Measurements from ENCODE around the gene TMEM208. TPM values are rescaled to one million over a fixed set of nuclear protein-coding genes. Genes with fewer than 3 reads are reported as not detected.
A peak's percentile ranks its signal among the peaks of the same experiment; 100 is the strongest.

The TMEM208 gene
- total and polyA plus RNA-seq, 2 of the 13 experiments (the other 11 are each of a cell fraction or from before 2014, with no cell fraction given) = 58.8 to 72.9 TPM

DNA sequence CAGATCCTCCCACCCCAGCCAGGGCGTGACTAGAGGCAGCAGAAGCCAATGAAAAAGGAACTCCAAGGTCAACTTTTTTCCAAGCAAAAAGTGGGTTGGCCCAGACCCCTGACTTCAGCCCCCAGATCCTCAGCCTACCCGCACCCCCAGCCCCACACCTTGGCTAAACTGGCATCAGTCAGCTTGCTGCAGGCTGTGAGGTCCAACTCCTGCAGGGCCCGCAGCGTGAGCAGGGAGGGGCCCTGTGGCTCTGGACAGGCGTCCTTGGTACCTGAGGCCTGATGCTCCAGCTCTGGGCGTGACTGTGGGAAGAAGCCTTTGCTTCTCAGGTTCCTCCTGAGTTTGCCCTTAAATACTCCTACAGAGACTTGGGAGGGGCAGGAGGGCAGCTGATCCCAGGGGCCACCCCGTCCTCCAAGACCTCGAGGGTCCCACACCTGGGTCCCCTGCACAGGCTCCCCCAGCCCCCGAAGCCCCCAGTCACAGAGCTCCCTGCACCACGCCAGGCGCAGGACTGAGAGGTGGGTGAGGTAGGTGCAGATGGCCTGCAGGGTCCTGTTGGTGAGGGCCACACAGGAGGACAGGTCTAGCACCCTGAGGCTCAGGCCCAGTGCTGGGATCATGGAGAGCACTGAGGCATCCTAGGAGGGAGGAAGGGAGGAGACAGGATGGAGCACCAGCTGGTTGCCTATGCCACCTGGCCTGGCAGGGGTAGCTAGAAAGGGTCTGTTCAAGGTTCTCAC lies 18.6 kb upstream of the TMEM208 start:
- CTCF ChIA-PET (ENCODE audit: low intra/inter-chr PET ratio, low total read pairs) = no interaction called here
- H3K9ac ChIP-seq (ENCODE audit: insufficient read depth, low read depth, low read length) = no peak overlapping the region
- in situ Hi-C loops (cut with HindIII; ENCODE audit: extremely low pct_ligation_motif_present, low pct_unique_long_range_greater_than_20kb) = no loop called here

More for the DNA sequence above, 18.6 kb upstream of the TMEM208 start:
- no peak overlapping the region for H3K4me3 ChIP-seq (replicated peaks in 1 of 3; ENCODE audit: insufficient read depth in 1 of 3, low read depth in 2 of 3, low read length in 3 of 3)
- intact Hi-C loops (cut with micrococcal nuclease; ENCODE audit: unreplicated experiment) = no loop called here
- TF ChIP-seq ZSCAN29 (CRISPR knock-in tag; conservative IDR thresholded peaks at IDR 0.05) (0 out of 2 replicates have a peak, but pooled peaks have one; percentile 3), ZNF263 (CRISPR knock-in tag; IDR thresholded peaks at IDR 0.05) (0 out of 2 replicates have a peak, but pooled peaks have one; percentile 25), ZNF546 (CRISPR knock-in tag; conservative IDR thresholded peaks at IDR 0.05) (0 out of 2 replicates have a peak, but pooled peaks have one; percentile 11)
- TF ChIP-seq, protein P1, sequence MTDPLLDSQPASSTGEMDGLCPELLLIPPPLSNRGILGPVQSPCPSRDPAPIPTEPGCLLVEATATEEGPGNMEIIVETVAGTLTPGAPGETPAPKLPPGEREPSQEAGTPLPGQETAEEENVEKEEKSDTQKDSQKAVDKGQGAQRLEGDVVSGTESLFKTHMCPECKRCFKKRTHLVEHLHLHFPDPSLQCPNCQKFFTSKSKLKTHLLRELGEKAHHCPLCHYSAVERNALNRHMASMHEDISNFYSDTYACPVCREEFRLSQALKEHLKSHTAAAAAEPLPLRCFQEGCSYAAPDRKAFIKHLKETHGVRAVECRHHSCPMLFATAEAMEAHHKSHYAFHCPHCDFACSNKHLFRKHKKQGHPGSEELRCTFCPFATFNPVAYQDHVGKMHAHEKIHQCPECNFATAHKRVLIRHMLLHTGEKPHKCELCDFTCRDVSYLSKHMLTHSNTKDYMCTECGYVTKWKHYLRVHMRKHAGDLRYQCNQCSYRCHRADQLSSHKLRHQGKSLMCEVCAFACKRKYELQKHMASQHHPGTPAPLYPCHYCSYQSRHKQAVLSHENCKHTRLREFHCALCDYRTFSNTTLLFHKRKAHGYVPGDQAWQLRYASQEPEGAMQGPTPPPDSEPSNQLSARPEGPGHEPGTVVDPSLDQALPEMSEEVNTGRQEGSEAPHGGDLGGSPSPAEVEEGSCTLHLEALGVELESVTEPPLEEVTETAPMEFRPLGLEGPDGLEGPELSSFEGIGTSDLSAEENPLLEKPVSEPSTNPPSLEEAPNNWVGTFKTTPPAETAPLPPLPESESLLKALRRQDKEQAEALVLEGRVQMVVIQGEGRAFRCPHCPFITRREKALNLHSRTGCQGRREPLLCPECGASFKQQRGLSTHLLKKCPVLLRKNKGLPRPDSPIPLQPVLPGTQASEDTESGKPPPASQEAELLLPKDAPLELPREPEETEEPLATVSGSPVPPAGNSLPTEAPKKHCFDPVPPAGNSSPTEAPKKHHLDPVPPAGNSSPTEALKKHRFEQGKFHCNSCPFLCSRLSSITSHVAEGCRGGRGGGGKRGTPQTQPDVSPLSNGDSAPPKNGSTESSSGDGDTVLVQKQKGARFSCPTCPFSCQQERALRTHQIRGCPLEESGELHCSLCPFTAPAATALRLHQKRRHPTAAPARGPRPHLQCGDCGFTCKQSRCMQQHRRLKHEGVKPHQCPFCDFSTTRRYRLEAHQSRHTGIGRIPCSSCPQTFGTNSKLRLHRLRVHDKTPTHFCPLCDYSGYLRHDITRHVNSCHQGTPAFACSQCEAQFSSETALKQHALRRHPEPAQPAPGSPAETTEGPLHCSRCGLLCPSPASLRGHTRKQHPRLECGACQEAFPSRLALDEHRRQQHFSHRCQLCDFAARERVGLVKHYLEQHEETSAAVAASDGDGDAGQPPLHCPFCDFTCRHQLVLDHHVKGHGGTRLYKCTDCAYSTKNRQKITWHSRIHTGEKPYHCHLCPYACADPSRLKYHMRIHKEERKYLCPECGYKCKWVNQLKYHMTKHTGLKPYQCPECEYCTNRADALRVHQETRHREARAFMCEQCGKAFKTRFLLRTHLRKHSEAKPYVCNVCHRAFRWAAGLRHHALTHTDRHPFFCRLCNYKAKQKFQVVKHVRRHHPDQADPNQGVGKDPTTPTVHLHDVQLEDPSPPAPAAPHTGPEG (CRISPR knock-in tag; IDR thresholded peaks at IDR 0.05) = 0 out of 2 replicates have a peak, but pooled peaks have one; percentile 8
- TF ChIP-seq, protein P2, sequence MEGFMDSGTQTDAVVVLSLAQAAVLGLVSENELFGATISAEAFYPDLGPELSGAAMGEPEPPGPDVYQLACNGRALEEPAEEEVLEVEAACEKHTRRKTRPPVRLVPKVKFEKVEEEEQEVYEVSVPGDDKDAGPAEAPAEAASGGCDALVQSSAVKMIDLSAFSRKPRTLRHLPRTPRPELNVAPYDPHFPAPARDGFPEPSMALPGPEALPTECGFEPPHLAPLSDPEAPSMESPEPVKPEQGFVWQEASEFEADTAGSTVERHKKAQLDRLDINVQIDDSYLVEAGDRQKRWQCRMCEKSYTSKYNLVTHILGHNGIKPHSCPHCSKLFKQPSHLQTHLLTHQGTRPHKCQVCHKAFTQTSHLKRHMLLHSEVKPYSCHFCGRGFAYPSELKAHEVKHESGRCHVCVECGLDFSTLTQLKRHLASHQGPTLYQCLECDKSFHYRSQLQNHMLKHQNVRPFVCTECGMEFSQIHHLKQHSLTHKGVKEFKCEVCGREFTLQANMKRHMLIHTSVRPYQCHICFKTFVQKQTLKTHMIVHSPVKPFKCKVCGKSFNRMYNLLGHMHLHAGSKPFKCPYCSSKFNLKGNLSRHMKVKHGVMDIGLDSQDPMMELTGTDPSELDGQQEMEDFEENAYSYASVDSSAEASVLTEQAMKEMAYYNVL (CRISPR knock-in tag; IDR thresholded peaks at IDR 0.05; ENCODE audit: borderline replicate concordance) = no peak
- WGBS (ENCODE audit: low lambda C conversion rate) = 72% methylated on average over 10 of the region's 11 CpGs
- H3K9me3 ChIP-seq (ENCODE audit: low read length) = no peaks in the 10 kb centered on the region
- peaks cover 60% of the 10 kb centered on the region for H3K4me1 ChIP-seq (ENCODE audit: insufficient read depth, low read length)
- H3K27me3 ChIP-seq (ENCODE audit: control insufficient read depth in 1 of 2, insufficient read depth in 2 of 2, low read length in 2 of 2) = no peaks in the 10 kb centered on the region
- FAIRE-seq = no peak
- no peak for ATAC-seq
- H4K20me1 ChIP-seq (ENCODE audit: insufficient read depth, low read length) = no peaks in the 10 kb centered on the region
- H3K27ac ChIP-seq (ENCODE audit: extremely low read length, insufficient read depth, low read length) = no peak overlapping the region
- H3K79me2 ChIP-seq (ENCODE audit: insufficient read depth, low read length) = no peaks in the 10 kb centered on the region
- H3K4me2 ChIP-seq (ENCODE audit: low read depth, low read length) = no peak overlapping the region
- DNase-seq (ENCODE audit: low spot score) = no peak
- POLR2A ChIA-PET = interaction anchor here (0.8 to 3.0 kb wide), 9 partner anchors 10 to 38 kb away, joined by 3 to 17 read pairs (median 5); partner anchors contain the start of genes E2F4, NOL3 and TMEM208
- BruUV-seq (replicated peaks) = no TSS peak
- H3K36me3 ChIP-seq (replicated peaks in 1 of 2; ENCODE audit: control insufficient read depth in 1 of 2, insufficient read depth in 2 of 2, low read length in 2 of 2) = peaks cover 3 to 5% of the 10 kb centered on the region in 2 experiments; a peak in 3 of 5 replicates
- H2AFZ ChIP-seq (ENCODE audit: low read length) = no peak overlapping the region

Measured in HepG2 (cell line).